ENCODE results near the gene TCF25. TPM values are rescaled to one million over a fixed set of nuclear protein-coding genes. Genes with fewer than 3 reads are reported as not detected.

TCF25 gene
- total RNA-seq, 4 donors from 2014 or later, result 123 to 202 (median 160) TPM

DNA sequence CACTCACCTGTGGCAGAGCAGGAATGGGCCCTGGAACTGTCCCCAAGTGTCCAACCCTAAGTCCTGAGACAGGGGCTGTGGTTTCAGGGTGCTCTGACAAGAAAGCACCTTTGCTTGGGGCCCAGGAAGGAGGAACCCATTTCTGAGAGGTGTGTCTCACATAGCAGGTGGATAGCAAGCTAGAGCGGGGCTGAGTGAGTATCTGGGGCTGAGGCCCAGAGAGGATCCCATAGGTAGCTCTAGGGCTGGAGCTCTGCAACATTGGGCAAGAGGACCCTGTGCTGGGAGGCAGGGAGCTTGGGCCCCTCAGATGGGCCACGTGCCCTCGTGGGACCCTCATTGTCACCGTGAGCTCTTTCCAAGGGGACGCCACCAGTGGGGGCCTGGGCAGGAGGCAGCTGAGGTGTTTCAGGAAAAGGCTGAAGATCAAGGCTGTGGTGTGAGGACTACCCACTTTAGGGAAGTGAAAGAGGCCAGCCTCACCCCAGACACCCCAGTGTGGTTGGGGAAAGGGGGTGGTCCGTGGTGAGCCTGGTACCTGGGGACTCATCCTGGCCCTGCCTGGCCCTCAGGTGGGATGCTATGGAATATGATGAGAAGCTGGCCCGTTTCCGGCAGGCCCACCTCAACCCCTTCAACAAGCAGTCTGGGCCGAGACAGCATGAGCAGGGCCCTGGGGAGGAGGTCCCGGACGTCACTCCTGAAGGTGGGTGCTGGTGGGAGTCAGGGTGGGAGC lies 80.4 kb downstream of the TCF25 start:
- no peak for ATAC-seq (ENCODE audit: low FRiP score)
- DNase-seq (ENCODE audit: low spot score), result no peak
- TF ChIP-seq, protein P1, sequence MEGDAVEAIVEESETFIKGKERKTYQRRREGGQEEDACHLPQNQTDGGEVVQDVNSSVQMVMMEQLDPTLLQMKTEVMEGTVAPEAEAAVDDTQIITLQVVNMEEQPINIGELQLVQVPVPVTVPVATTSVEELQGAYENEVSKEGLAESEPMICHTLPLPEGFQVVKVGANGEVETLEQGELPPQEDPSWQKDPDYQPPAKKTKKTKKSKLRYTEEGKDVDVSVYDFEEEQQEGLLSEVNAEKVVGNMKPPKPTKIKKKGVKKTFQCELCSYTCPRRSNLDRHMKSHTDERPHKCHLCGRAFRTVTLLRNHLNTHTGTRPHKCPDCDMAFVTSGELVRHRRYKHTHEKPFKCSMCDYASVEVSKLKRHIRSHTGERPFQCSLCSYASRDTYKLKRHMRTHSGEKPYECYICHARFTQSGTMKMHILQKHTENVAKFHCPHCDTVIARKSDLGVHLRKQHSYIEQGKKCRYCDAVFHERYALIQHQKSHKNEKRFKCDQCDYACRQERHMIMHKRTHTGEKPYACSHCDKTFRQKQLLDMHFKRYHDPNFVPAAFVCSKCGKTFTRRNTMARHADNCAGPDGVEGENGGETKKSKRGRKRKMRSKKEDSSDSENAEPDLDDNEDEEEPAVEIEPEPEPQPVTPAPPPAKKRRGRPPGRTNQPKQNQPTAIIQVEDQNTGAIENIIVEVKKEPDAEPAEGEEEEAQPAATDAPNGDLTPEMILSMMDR (IDR thresholded peaks at IDR 0.05), result no peak

DNA sequence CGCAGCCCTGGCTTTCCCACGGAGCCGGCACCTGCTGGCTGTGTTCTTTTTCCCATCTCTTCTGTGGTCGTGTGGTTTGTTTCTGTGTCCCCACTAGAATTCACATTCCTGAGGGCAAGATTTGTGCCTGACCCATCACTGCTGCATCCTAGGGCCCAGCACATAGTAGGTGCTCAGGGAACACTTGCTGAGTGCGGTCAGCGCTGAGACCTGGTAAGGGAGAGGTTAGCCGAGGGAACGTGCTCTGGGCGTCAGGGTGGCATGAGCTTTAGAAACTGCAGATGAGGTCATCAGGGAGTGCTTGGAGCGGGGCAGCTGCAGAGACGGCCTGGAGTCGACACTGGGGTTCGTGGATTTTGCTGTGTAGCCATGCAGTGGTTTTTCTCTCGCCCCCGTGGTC lies 81.1 kb downstream of the TCF25 start:
- DNase-seq (ENCODE audit: low spot score), result no peak
- no peak for ATAC-seq (ENCODE audit: low FRiP score)
- TF ChIP-seq, protein P1 (IDR thresholded peaks at IDR 0.05), result no peak

DNA sequence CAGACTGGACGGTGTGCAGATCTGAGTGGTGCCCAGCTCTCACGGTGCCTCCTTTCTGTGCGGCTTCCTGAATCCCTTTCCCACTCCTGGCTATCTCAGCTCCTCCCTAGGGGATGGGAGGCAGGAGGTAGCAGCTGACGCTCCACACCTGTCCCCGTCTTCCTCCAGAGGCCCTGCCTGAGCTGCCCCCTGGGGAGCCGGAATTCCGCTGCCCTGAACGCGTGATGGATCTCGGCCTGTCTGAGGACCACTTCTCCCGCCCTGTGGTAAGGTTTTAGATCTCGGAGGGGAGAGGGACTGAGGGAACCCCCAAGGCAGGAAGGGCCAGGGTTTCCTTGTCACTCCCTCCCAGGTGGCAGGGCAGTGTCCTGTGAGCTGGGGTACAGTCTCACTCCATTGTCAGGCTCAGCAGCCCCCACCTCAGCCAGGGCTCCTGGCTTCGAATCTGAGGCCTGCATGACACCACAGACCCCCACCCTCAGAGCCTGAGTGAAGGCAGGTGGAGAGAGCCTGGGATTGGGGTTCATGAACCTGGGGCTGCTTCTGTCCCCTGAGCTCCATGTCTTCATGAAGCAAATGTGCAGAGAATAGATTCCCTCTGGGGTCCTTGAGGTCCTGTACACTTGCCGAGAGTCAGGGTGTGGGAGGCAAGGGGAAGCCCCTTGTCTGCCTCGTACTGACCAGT lies 81.8 kb downstream of the TCF25 start:
- TF ChIP-seq, protein P1 (IDR thresholded peaks at IDR 0.05), result no peak
- no peak for ATAC-seq (ENCODE audit: low FRiP score)
- no peak for DNase-seq (ENCODE audit: low spot score)

DNA sequence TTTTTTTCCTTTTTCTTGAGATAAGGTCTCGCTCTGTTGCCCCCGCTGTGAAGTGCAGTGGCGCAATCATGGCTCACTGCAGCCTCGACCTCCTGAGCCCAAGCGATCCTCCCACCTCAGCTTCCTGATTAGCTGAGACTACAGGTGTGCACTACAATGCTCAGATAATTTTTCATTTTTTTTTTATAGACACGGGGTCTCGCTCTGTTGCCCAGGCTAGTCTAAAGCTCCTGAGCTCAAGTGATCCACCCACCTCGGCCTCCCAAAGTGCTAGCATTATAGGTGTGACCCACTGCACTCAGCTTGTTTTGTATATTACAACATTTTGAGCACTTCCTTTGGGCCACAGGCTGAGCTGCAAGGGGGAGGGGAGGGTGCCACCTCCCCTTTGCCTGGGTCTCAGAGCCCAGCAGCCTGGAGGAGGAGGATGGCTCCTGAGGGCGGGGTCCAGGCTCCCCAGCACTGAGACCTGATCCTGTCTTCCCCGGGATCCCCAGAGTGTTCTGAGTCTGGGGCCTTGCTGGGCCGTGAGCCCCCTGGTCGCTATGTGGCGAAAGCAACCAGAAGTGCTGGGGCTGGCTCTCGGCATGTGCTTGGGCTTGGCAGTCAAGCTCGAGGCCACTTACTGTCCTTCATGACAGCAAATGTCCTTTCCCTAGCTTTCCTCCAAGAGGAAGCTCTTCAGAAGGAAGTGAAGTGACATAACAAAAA lies 83.3 kb downstream of the TCF25 start:
- ATAC-seq (ENCODE audit: low FRiP score) (no peak), DNase-seq (ENCODE audit: low spot score) (no peak)
- TF ChIP-seq, protein P1 (IDR thresholded peaks at IDR 0.05), result no peak

DNA sequence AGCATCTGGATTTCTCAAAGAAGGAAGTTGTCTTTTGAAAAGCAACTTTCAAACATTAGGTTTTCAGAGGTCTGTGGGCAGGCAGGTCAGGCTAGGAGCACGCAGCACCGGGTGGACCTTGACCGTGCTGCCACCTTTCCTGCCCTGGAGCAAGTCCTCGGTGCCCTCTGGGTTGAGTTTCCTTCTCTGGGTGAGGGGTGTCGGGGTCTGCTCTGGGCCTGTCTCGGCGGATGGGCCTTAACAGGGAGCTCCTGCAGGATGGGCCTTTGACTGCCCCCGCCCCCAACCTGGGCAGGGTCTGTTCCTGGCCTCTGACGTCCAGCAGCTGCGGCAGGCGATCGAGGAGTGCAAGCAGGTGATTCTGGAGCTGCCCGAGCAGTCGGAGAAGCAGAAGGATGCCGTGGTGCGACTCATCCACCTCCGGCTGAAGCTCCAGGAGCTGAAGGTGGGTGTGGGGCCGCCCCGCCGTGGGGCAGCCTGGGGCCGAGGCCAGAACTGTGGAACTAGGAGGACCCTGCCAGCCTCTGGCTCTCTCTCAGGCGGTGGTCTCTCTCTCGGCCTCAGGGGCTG lies 83.9 kb downstream of the TCF25 start:
- DNase-seq (ENCODE audit: low spot score) (no peak), ATAC-seq (ENCODE audit: low FRiP score) (no peak)
- TF ChIP-seq, protein P1 (IDR thresholded peaks at IDR 0.05), result no peak

DNA sequence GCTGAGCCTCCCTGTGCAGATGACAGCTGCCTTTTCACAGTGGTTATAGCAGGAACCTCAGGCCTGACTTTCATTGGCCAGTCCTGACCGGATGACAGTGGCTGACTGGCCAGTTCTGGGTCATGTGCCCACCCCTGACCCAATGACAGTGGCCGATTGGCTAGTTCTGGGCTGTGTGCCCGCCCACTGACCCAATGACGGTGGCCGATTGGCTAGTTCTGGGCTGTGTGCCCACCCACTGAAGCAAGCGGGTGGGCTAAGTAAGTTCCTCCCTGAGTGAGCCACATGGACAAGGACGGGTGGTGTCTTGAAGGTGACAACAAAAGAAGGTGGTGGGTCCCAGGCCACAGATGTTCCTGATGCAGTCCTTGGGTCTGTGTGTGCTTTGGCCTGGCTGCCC lies 84.7 kb downstream of the TCF25 start:
- TF ChIP-seq, protein P1 (IDR thresholded peaks at IDR 0.05), result no peak
- ATAC-seq (ENCODE audit: low FRiP score), result no peak
- no peak for DNase-seq (ENCODE audit: low spot score)

Measured in omental fat pad (tissue), 4 donors.